Measurements from ENCODE around the gene NPR3.

Gene NPR3

DNA sequence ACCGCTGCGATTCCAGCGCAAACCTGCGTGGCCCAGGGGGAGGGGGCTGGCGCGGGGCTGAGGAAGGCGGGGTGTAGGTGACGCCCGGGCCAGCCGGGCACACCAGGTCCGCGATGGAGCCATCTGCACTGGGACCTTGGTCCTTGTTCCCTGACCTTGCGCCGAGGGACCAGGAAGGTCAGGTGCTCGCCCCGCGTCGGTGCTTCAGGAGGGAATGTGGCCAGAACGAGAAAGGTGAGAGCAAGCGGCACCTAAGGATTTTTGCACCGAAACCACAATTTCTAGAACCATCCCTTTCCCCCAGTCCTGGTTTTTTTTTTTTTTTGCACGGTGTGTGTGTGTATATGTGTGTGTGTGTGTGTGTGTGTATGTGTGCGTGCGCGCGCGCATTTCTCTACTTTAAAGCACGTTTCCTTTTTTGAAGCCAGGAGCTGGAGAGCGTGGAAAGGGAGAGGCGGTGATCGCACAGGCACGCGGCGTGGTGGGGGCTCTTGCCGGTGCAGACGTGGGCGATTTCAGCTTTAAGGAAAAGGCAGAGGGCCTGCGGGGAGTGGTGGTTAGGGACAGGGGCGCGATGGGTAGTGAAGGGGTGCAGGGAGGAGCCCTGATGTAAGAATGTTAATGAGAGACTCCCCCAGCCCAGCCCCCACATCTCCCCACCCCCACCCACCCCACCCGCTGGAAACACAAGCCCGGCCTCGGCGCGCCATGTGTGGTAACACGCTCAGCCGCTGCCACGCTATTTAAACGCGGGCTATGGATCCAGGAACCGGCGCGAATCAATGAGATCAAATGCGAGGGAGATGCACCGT, at the start of gene NPR3:
Gene NPR3, plus strand, starts transcription at position 772 of the 812 bp plus-strand sequence. CDS start 456 bp downstream, outside the sequence.
- DNase-seq: no peak

- DNase-seq: no peak
Measured at GRCh38 chr5:32664523-32664922, 46.6 kb upstream of the NPR3 start.

DNA sequence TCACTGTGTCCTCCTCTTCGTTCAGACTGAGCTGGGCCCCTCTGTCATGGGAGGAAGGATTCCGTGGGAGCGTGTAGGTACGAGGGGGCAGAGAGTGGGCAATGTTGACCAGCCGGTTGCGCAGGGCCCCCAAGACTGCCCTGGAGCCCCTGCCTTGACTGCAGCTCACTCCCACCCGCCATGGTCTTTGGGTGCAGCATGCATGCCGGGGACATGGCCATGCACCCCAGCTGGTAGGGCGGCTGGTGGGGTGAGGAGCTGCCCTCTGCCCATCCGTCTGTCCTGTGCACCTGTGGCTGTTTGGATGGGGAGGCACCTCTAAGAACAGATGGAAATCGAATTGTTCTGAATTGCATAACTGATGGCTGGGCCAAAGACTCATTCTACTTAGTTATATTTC, 42.6 kb upstream of the NPR3 start:
- DNase-seq: no peak

- DNase-seq: no peak
Measured at GRCh38 chr5:32673272-32673671, 37.8 kb upstream of the NPR3 start.

DNA sequence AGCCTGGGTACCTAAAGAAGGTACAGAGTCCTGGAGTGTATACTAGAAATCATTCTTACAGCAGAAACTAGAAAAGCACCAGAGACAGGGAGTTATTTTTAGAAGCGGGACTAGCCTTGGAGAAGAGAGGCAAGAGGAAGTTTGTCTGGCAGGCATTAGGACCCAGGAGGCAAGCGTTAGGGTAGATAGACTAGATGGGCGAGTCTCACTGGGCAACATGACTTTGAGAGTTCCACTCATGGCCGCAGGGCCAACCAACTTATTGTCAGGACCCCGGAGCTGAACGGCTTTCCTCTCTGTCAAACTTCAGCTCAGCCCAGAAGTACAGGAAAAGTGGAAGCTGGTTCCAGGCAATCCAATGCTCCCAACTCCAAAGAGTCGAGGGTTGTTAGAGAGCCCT, 34.1 kb upstream of the NPR3 start:
- DNase-seq: no peak

GRCh38 chr5:32678472-32678871, 32.6 kb upstream of the NPR3 start:
- no peak for DNase-seq

- no peak for DNase-seq
Measured at GRCh38 chr5:32679218-32679617, 31.9 kb upstream of the NPR3 start.

DNA sequence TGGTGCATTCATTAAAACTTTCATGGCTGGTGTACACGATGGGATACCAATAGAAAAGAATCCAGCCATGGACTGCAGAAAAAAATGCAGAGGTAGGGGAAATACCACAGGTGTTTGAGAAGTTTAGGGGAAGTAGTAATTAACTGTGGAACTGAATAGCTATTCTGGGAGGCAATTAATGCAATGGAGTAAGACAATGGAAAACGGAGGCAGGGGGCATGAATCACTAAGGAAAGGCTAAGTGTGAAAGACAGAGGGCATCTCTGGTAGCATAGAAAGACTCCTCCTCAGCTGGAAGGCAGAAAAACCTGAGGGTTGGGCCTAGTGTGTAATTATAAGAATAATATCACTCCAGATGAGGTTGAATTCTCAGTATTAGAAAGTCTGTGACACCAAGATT, 30.9 kb upstream of the NPR3 start:
- no peak for DNase-seq

DNA sequence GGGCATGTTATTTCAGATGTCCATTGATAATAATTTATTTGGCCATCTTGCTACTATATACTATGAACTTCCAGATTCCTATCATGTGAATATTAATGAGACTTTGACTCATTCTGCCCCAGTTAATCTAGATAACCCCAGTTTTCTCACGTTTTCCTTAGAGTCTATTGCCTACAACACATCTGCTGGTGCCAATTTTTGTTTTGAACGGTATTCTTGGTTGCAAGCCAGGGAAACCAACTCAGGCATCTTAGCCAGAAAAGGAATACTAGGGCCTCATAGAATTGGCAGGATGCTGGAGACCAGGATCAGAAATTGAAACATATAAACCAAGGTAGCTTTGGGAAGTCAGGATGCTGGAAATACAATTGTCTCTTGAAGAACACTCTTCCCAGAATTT, 28.0 kb upstream of the NPR3 start:
- no peak for DNase-seq

- no peak for DNase-seq
Measured at GRCh38 chr5:32684260-32684659, 26.9 kb upstream of the NPR3 start.

DNA sequence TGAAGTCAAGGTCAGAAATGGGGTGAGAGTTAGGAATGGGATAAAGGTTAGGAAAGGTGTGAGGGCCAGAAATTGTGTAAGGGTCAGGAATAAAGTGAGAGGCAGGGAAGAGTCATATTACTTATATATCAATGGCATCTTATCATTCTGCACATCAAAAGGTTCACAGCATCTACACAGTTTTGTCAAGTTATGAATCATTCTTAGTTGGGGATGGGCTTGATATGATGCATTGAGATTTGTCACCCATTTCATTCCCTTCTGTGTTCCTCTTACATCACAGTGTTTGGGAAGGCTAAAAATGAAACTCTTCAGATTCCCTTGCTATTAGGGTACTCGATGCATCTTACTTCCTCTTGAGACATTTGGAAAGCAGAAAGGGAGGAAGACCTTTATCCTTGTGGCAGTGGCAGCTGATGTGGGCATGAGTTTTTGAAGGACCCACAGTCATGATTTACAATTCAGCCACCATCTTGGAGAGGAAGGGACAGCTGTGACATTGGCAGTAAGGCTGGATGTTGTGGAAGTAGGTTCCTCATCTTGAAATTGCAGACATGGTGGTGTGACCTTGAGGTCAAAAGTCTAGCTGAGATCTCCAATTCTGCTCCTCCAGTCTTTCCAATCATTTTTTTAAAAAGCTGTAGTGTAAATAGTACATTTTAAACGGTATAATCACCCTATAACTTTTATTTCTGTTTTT, 24.2 kb upstream of the NPR3 start:
- DNase-seq: no peak

- no peak for DNase-seq
Measured at GRCh38 chr5:32687499-32687831, 23.7 kb upstream of the NPR3 start.

GRCh38 chr5:32690153-32690552, 21.0 kb upstream of the NPR3 start:
- DNase-seq: no peak

DNA sequence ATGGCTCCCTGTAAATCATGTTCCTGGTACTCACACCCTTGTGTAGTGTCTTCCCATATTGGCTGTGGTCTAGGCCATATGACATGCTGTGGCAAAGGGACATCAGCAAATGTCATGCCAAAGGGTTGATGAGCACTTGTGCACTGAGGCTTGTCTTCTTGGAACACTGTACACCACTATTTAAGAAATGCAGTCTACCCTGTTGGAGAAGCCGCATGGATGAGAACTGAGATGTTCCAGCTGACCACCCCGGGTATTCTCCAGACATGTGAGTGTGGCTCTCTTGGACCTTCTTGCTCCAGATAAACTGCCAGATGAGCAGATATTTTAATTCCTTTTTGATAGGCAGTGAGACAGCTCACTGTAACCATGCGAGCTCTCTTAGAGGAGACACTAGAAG, 20.5 kb upstream of the NPR3 start:
- DNase-seq: no peak

DNA sequence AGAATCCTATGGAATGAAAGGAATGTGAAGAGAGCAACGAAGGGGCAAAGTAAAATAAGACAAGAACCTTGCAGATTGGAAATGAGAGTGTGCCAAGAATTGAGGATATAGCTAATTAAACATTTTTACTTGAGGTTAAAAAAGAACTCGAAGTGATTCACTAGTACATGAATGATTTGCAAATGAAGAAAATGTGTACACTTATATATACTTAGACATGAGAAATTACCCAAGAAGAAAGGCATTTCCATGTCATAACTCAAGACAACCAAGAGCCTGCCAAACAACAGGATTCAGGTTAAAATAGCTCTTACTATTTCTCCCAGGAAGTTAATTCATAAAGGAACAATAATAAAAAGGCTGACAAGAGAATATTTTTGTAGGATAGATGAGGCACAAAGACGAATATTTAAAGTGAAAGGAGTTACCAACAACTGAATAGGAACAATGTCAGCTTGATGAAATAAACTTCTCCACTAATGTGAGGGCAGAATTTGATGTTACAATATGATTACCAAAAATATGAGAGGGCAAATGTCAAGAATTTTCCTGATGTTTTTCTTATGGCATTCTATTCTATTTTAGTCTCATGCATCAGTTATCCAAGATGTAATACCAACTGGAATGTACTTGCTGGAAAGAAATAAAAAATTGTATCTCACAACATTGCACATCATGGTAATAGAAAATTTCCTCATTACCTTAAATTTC, 18.9 kb upstream of the NPR3 start:
- no peak for DNase-seq

GRCh38 chr5:32703957-32704356, 7.2 kb upstream of the NPR3 start:
- DNase-seq: no peak

- DNase-seq: peak; percentile 3
Measured at GRCh38 chr5:32707418-32707997, 3.6 kb upstream of the NPR3 start.

DNA sequence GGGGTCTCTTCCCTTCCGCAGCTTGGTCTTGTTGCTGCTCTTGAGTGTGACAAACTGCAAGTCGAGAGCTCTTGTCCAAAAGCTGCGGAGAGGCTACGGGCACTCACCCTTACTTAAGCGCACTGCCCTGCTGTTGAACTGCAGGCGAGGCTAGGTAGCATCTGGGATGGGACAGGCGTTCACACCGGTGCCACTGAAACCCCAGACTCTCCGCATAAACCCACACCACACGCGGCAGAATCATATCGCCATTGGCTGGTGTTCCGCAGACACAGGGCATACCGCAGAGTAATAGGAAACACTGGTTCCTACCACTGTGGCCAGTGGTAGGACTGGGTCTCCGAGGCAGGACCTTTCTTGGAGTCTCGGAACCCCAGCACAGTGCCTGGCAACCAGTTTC, 2.2 kb upstream of the NPR3 start:
- no peak for DNase-seq

- DNase-seq: peak; percentile 70
Measured at GRCh38 chr5:32709750-32710549, 1.2 kb upstream of the NPR3 start.

DNA sequence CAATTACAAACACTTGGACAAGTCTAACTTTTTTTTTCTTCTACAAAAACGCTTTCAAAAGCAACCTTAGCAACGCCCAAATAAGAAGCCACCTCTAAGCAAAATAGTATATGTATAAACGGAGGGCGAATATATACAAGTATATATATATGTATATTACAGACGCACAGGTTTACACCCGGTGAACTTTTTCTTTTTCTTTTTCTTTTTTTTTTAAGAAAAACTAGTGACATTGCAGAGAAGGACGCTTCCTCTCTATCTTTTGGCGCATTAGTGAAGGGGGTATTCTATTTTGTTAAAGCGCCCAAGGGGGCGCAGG, 200 bp downstream of the NPR3 start:
- DNase-seq: no peak

GRCh38 chr5:32711681-32712480, 760 bp downstream of the NPR3 start:
- DNase-seq: no peak
